Measurements from ENCODE around the gene KCTD7. TPM values are rescaled to one million over a fixed set of nuclear protein-coding genes. Genes with fewer than 3 reads are reported as not detected.
"Not testable (repeated sequence)": the region's sequence is repeated elsewhere in the genome, so short reads cannot be mapped to it uniquely, and the experiment has no call there.

Gene KCTD7
- polyA plus RNA-seq, 4 donors, result 2.5 to 18.4 (median 3.8) TPM

- not testable (repeated sequence) for FAIRE-seq; H3K4me1 ChIP-seq (ENCODE audit: control insufficient read depth in 3 of 3, insufficient read depth in 2 of 3, low read depth in 1 of 3, low read length in 2 of 3); H3K27ac ChIP-seq (ENCODE audit: low read depth in 1 of 3, low read length in 2 of 3); H3K27me3 ChIP-seq (ENCODE audit: control insufficient read depth in 3 of 3, insufficient read depth in 3 of 3, low read length in 3 of 3); H3K4me3 ChIP-seq (ENCODE audit: low read depth in 1 of 3, low read length in 3 of 3); DNase-seq; H3K9me3 ChIP-seq (ENCODE audit: control insufficient read depth in 2 of 2, insufficient read depth in 1 of 2, low read depth in 1 of 2, low read length in 1 of 2)
- peaks cover 0 to 12% (median 0%) of the 10 kb centered on the region in 3 donors for H3K36me3 ChIP-seq (ENCODE audit: control insufficient read depth in 3 of 3, insufficient read depth in 2 of 3, low read depth in 1 of 3, low read length in 3 of 3)
- 69 to 90% (median 69%) methylated on average over 6 of the region's 6 CpGs for WGBS, 3 donors
Observed at GRCh38 chr7:66651026-66651425, 22.3 kb downstream of the KCTD7 start.

- not testable (repeated sequence) for H3K27me3 ChIP-seq (ENCODE audit: control insufficient read depth in 3 of 3, insufficient read depth in 3 of 3, low read length in 3 of 3); H3K4me1 ChIP-seq (ENCODE audit: control insufficient read depth in 3 of 3, insufficient read depth in 2 of 3, low read depth in 1 of 3, low read length in 2 of 3); H3K9me3 ChIP-seq (ENCODE audit: control insufficient read depth in 2 of 2, insufficient read depth in 1 of 2, low read depth in 1 of 2, low read length in 1 of 2); FAIRE-seq; H3K36me3 ChIP-seq (ENCODE audit: control insufficient read depth in 3 of 3, insufficient read depth in 2 of 3, low read depth in 1 of 3, low read length in 3 of 3); DNase-seq
- WGBS, 3 donors, result 7 to 10% (median 10%) methylated on average over 40 to 41 of the region's 41 CpGs
- Histone ChIP-seq H3K27ac (ENCODE audit: low read depth in 1 of 3, low read length in 2 of 3) (peak overlapping the region; percentile 96 to 100 (median 99)), H3K4me3 (ENCODE audit: low read depth in 1 of 3, low read length in 3 of 3) (peak overlapping the region; percentile 64 to 94 (median 76))
Observed at GRCh38 chr7:66653719-66654274, 25.1 kb downstream of the KCTD7 start.

GRCh38 chr7:66654275-66655112 is 25.8 kb downstream of the KCTD7 start:
- peak overlapping the region; percentile 96 to 100 (median 99) for H3K27ac ChIP-seq (ENCODE audit: low read depth in 1 of 3, low read length in 2 of 3)
- H3K4me1 ChIP-seq (ENCODE audit: control insufficient read depth in 3 of 3, insufficient read depth in 2 of 3, low read depth in 1 of 3, low read length in 2 of 3), result peaks cover 0 to 7% (median 0%) of the 10 kb centered on the region in 3 donors
- H3K27me3 ChIP-seq (ENCODE audit: control insufficient read depth in 3 of 3, insufficient read depth in 3 of 3, low read length in 3 of 3), result no peaks in the 10 kb centered on the region
- H3K9me3 ChIP-seq (ENCODE audit: control insufficient read depth in 2 of 2, insufficient read depth in 1 of 2, low read depth in 1 of 2, low read length in 1 of 2), result peaks cover 0 to 3% of the 10 kb centered on the region in 2 donors
- DNase-seq, result peak; percentile 99 to 100
- FAIRE-seq, result no peak
- 0 to 1% (median 0%) methylated on average over 70 to 92 of the region's 92 CpGs for WGBS, 3 donors
- H3K4me3 ChIP-seq (ENCODE audit: low read depth in 1 of 3, low read length in 3 of 3), result peak overlapping the region; percentile 64 to 94 (median 76)
- H3K36me3 ChIP-seq (ENCODE audit: control insufficient read depth in 3 of 3, insufficient read depth in 2 of 3, low read depth in 1 of 3, low read length in 3 of 3), result peaks cover 0 to 8% (median 0%) of the 10 kb centered on the region in 3 donors

- not testable (repeated sequence) for FAIRE-seq; H3K27me3 ChIP-seq (ENCODE audit: control insufficient read depth in 3 of 3, insufficient read depth in 3 of 3, low read length in 3 of 3); H3K9me3 ChIP-seq (ENCODE audit: control insufficient read depth in 2 of 2, insufficient read depth in 1 of 2, low read depth in 1 of 2, low read length in 1 of 2); H3K4me1 ChIP-seq (ENCODE audit: control insufficient read depth in 3 of 3, insufficient read depth in 2 of 3, low read depth in 1 of 3, low read length in 2 of 3)
- H3K4me3 ChIP-seq (ENCODE audit: low read depth in 1 of 3, low read length in 3 of 3), result peak overlapping the region; percentile 64 to 94 (median 76)
- peak in 1 of 2 donors; percentile 37 for DNase-seq
- peak overlapping the region; percentile 96 to 100 (median 99) for H3K27ac ChIP-seq (ENCODE audit: low read depth in 1 of 3, low read length in 2 of 3)
- WGBS, 3 donors, result 8 to 11% (median 9%) methylated on average over 28 of the region's 28 CpGs
- H3K36me3 ChIP-seq (ENCODE audit: control insufficient read depth in 3 of 3, insufficient read depth in 2 of 3, low read depth in 1 of 3, low read length in 3 of 3), result peaks cover 0 to 11% (median 0%) of the 10 kb centered on the region in 3 donors
Observed at GRCh38 chr7:66655113-66655806, 26.6 kb downstream of the KCTD7 start.

GRCh38 chr7:66655826-66656485 is 27.3 kb downstream of the KCTD7 start:
- H3K27me3 ChIP-seq (ENCODE audit: control insufficient read depth in 3 of 3, insufficient read depth in 3 of 3, low read length in 3 of 3); H3K9me3 ChIP-seq (ENCODE audit: control insufficient read depth in 2 of 2, insufficient read depth in 1 of 2, low read depth in 1 of 2, low read length in 1 of 2); H3K27ac ChIP-seq (ENCODE audit: low read depth in 1 of 3, low read length in 2 of 3); DNase-seq; H3K4me1 ChIP-seq (ENCODE audit: control insufficient read depth in 3 of 3, insufficient read depth in 2 of 3, low read depth in 1 of 3, low read length in 2 of 3); FAIRE-seq: not testable (repeated sequence)
- WGBS, 3 donors, result 72 to 83% (median 79%) methylated on average over 11 of the region's 11 CpGs
- Histone ChIP-seq H3K36me3 (ENCODE audit: control insufficient read depth in 3 of 3, insufficient read depth in 2 of 3, low read depth in 1 of 3, low read length in 3 of 3) (peaks cover 0 to 11% (median 0%) of the 10 kb centered on the region in 3 donors), H3K4me3 (ENCODE audit: low read depth in 1 of 3, low read length in 3 of 3) (peak overlapping the region in 1 of 3 donors; percentile 94)

- no peak overlapping the region for H3K4me3 ChIP-seq (ENCODE audit: low read depth in 1 of 3, low read length in 3 of 3)
- DNase-seq (no peak), FAIRE-seq (no peak)
- no peaks in the 10 kb centered on the region for H3K27me3 ChIP-seq (ENCODE audit: control insufficient read depth in 3 of 3, insufficient read depth in 3 of 3, low read length in 3 of 3)
- peaks cover 0 to 7% (median 0%) of the 10 kb centered on the region in 3 donors for H3K4me1 ChIP-seq (ENCODE audit: control insufficient read depth in 3 of 3, insufficient read depth in 2 of 3, low read depth in 1 of 3, low read length in 2 of 3)
- WGBS, 3 donors, result 55 to 99% (median 77%) methylated on average over 2 of the region's 2 CpGs
- H3K36me3 ChIP-seq (ENCODE audit: control insufficient read depth in 3 of 3, insufficient read depth in 2 of 3, low read depth in 1 of 3, low read length in 3 of 3), result peaks cover 0 to 14% (median 0%) of the 10 kb centered on the region in 3 donors
- H3K27ac ChIP-seq (ENCODE audit: low read depth in 1 of 3, low read length in 2 of 3), result no peak overlapping the region
- peaks cover 0 to 7% of the 10 kb centered on the region in 2 donors for H3K9me3 ChIP-seq (ENCODE audit: control insufficient read depth in 2 of 2, insufficient read depth in 1 of 2, low read depth in 1 of 2, low read length in 1 of 2)
Observed at GRCh38 chr7:66657798-66658197, 29.1 kb downstream of the KCTD7 start.

- no peaks in the 10 kb centered on the region for H3K4me1 ChIP-seq (ENCODE audit: control insufficient read depth in 3 of 3, insufficient read depth in 2 of 3, low read depth in 1 of 3, low read length in 2 of 3)
- WGBS, 3 donors, result 91 to 99% (median 96%) methylated on average over 16 of the region's 16 CpGs
- H3K27ac ChIP-seq (ENCODE audit: low read depth in 1 of 3, low read length in 2 of 3), result no peak overlapping the region
- peaks cover 0 to 33% (median 0%) of the 10 kb centered on the region in 3 donors for H3K36me3 ChIP-seq (ENCODE audit: control insufficient read depth in 3 of 3, insufficient read depth in 2 of 3, low read depth in 1 of 3, low read length in 3 of 3)
- H3K27me3 ChIP-seq (ENCODE audit: control insufficient read depth in 3 of 3, insufficient read depth in 3 of 3, low read length in 3 of 3), result no peaks in the 10 kb centered on the region
- DNase-seq (no peak), FAIRE-seq (no peak)
- H3K9me3 ChIP-seq (ENCODE audit: control insufficient read depth in 2 of 2, insufficient read depth in 1 of 2, low read depth in 1 of 2, low read length in 1 of 2), result peaks cover 0 to 5% of the 10 kb centered on the region in 2 donors
- H3K4me3 ChIP-seq (ENCODE audit: low read depth in 1 of 3, low read length in 3 of 3), result no peak overlapping the region
Observed at GRCh38 chr7:66662646-66663264, 34.1 kb downstream of the KCTD7 start.
